SK-N-SH (cell line): ENCODE measurements around the gene ABR.

Source experiments
- CTCF ChIP-seq: fragments of 200-600 bp; sonication (generic); IDR thresholded peaks from 2 replicates; pipeline ENCODE4 v1.6.1; 2017; ENCODE audit warnings: antibody characterized with exemption, mild to moderate bottlenecking, moderate library complexity
- EP300 ChIP-seq, 2 experiments: IDR thresholded peaks; 2 replicates each; pipeline versions ENCODE4 v1.4.0 to v1.6.1; 2012; ENCODE audit warnings: borderline replicate concordance in 1 of 2, low read depth in 1 of 2, low read length in 1 of 2
- EZH2phosphoT487 ChIP-seq: fragments of 200-600 bp; sonication (generic); IDR thresholded peaks from 2 replicates; pipeline ENCODE4 v1.6.1; 2017; ENCODE audit warnings: low read depth, mixed run types, mild to moderate bottlenecking, antibody characterized with exemption, moderate library complexity, borderline replicate concordance
- REST ChIP-seq: IDR thresholded peaks from 2 replicates; pipeline ENCODE4 v1.6.1; 2012; ENCODE audit warnings: mild to moderate bottlenecking, low read depth, low read length, moderate library complexity
- SIN3A ChIP-seq: IDR thresholded peaks from 2 replicates; pipeline ENCODE4 v1.6.1; 2012; ENCODE audit warnings: low read depth, mild to moderate bottlenecking, low read length, moderate library complexity, borderline replicate concordance
- USF1 ChIP-seq: IDR thresholded peaks from 2 replicates; pipeline ENCODE4 v1.4.0; 2012; ENCODE audit warnings: low read depth, borderline replicate concordance

- TF ChIP-seq REST (no peak), USF1 (no peak), SIN3A (no peak), EP300 (IDR thresholded peaks at IDR 0.05; ENCODE audit: borderline replicate concordance in 1 of 2, low read depth in 1 of 2, low read length in 1 of 2) (no peak), CTCF (no peak), EZH2phosphoT487 (no peak)
These were observed 35.6 kb downstream of the ABR start for GRCh38 chr17:1144162-1144561.
